ENCODE measurements around the gene KDM3B. TPM values are rescaled to one million over a fixed set of nuclear protein-coding genes. Genes with fewer than 3 reads are reported as not detected.

KDM3B gene
- total and polyA plus RNA-seq, 9 of the 15 experiments (the other 6 are each of a cell fraction or from before 2014, with no cell fraction given) = 13.8 to 62.8 (median 41.9) TPM

- TF ChIP-seq, protein P1, sequence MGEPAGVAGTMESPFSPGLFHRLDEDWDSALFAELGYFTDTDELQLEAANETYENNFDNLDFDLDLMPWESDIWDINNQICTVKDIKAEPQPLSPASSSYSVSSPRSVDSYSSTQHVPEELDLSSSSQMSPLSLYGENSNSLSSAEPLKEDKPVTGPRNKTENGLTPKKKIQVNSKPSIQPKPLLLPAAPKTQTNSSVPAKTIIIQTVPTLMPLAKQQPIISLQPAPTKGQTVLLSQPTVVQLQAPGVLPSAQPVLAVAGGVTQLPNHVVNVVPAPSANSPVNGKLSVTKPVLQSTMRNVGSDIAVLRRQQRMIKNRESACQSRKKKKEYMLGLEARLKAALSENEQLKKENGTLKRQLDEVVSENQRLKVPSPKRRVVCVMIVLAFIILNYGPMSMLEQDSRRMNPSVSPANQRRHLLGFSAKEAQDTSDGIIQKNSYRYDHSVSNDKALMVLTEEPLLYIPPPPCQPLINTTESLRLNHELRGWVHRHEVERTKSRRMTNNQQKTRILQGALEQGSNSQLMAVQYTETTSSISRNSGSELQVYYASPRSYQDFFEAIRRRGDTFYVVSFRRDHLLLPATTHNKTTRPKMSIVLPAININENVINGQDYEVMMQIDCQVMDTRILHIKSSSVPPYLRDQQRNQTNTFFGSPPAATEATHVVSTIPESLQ (CRISPR knock-in tag; IDR thresholded peaks at IDR 0.05) = no peak
- TF ChIP-seq ZNF121 (CRISPR knock-in tag; conservative IDR thresholded peaks at IDR 0.05) (no peak), MCM2 (IDR thresholded peaks at IDR 0.05; ENCODE audit: low read depth) (no peak), TAF7 (tag; IDR thresholded peaks at IDR 0.05) (no peak), NCOA2 (IDR thresholded peaks at IDR 0.05; ENCODE audit: partially characterized antibody in 2 of 2) (no peak), NR0B1 (IDR thresholded peaks at IDR 0.05; ENCODE audit: partially characterized antibody) (no peak), NCOA4 (IDR thresholded peaks at IDR 0.05; ENCODE audit: partially characterized antibody) (no peak), BRF1 (IDR thresholded peaks at IDR 0.05; ENCODE audit: borderline replicate concordance, extremely low read depth, insufficient read length) (no peak), SIX5 (IDR thresholded peaks at IDR 0.05; ENCODE audit: borderline replicate concordance in 1 of 2, insufficient read depth in 1 of 2, low read depth in 1 of 2, low read length in 2 of 2) (no peak), SMAD4 (CRISPR knock-in tag; conservative IDR thresholded peaks at IDR 0.05) (peak; percentile 24), CAMTA2 (CRISPR knock-in tag; conservative IDR thresholded peaks at IDR 0.05) (no peak), ZNF436 (CRISPR knock-in tag; IDR thresholded peaks at IDR 0.05) (no peak), SMARCE1 (IDR thresholded peaks at IDR 0.05) (no peak), SETDB1 (IDR thresholded peaks at IDR 0.05; ENCODE audit: low read length) (no peak), PHB (CRISPR knock-in tag; IDR thresholded peaks at IDR 0.05) (no peak), ZNF124 (CRISPR knock-in tag; IDR thresholded peaks at IDR 0.05) (no peak), NFXL1 (CRISPR knock-in tag; IDR thresholded peaks at IDR 0.05) (no peak), ATF1 (CRISPR knock-in tag; IDR thresholded peaks at IDR 0.05) (no peak; the same call in 1 of the 2 replicates), ATF1 (tag; IDR thresholded peaks at IDR 0.05) (no peak; the same call in 1 of the 2 replicates), ASH1L (IDR thresholded peaks at IDR 0.05; ENCODE audit: borderline replicate concordance, low read depth, partially characterized antibody) (no peak), HMG20B (CRISPR knock-in tag; IDR thresholded peaks at IDR 0.05) (no peak), CREM (IDR thresholded peaks at IDR 0.05; ENCODE audit: low read depth) (peak; percentile 56; the same call in 1 of the 2 replicates), ZKSCAN3 (CRISPR knock-in tag; IDR thresholded peaks at IDR 0.05) (no peak), MITF (IDR thresholded peaks at IDR 0.05) (0 out of 2 replicates have a peak, but pooled peaks have one; percentile 9), CBX5 (IDR thresholded peaks at IDR 0.05; ENCODE audit: borderline replicate concordance, low read depth) (no peak; the same call in 1 of the 2 replicates)
- TF ChIP-seq, protein P2, sequence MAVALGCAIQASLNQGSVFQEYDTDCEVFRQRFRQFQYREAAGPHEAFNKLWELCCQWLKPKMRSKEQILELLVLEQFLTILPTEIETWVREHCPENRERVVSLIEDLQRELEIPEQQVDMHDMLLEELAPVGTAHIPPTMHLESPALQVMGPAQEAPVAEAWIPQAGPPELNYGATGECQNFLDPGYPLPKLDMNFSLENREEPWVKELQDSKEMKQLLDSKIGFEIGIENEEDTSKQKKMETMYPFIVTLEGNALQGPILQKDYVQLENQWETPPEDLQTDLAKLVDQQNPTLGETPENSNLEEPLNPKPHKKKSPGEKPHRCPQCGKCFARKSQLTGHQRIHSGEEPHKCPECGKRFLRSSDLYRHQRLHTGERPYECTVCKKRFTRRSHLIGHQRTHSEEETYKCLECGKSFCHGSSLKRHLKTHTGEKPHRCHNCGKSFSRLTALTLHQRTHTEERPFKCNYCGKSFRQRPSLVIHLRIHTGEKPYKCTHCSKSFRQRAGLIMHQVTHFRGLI (CRISPR knock-in tag; IDR thresholded peaks at IDR 0.05) = no peak
Measured at GRCh38 chr5:138352071-138352721, at the start of gene KDM3B (continued).
